Activated T-cell treated with anti-CD3 and anti-CD28 coated beads, Interleukin-2, amount 50 U/mL, for 24 hours (primary cell): ENCODE results near the gene FIZ1.

Experiments used
- DNase-seq: peaks from one replicate; pipeline ENCODE4 v3.0.0-alpha.2; 2020
- H3K27ac Mint-ChIP-seq: 2 replicates; pipeline ENCODE4 v1.8.0; 2020; ENCODE audit warnings: mild to moderate bottlenecking, mixed read lengths
- H3K27me3 Mint-ChIP-seq: 2 replicates; pipeline ENCODE4 v1.8.0; 2020; ENCODE audit warnings: mixed read lengths
- H3K36me3 Mint-ChIP-seq: 2 replicates; pipeline ENCODE4 v1.8.0; 2020; ENCODE audit warnings: low read depth, mixed read lengths
- H3K4me1 Mint-ChIP-seq: 2 replicates; pipeline ENCODE4 v1.8.0; 2020; ENCODE audit warnings: low read depth, mixed read lengths
- H3K4me3 Mint-ChIP-seq: 2 replicates; pipeline ENCODE4 v1.8.0; 2020; ENCODE audit warnings: mild to moderate bottlenecking, moderate library complexity, mixed read lengths
- H3K9me3 Mint-ChIP-seq: 2 replicates; pipeline ENCODE4 v1.8.0; 2020; ENCODE audit warnings: mixed read lengths

The FIZ1 gene

GRCh38 chr19:55599468-55599841, at the start of gene FIZ1:
FIZ1 (minus strand) TSS chr19:55599517; CDS start chr19:55597865, 1,652 bp downstream.
- Mint-ChIP-seq H3K4me1 (peaks cover 36% of the 10 kb centered on the region), H3K9me3 (peaks cover 4% of the 10 kb centered on the region)
- peak; percentile 98 for DNase-seq

GRCh38 chr19:55648585-55649267, 49.4 kb upstream of the FIZ1 start:
- Mint-ChIP-seq H3K36me3 (peaks cover 57% of the 10 kb centered on the region), H3K27me3 (no peaks in the 10 kb centered on the region), H3K27ac (peak overlapping the region; percentile 80), H3K4me1 (peaks cover 54% of the 10 kb centered on the region), H3K9me3 (no peaks in the 10 kb centered on the region), H3K4me3 (peak overlapping the region; percentile 74)
- DNase-seq: no peak

More at GRCh38 chr19:55599468-55599841, at the start of gene FIZ1:
- peak within 1 kb of the TSS; percentile 97 for H3K4me3 Mint-ChIP-seq
- H3K27ac Mint-ChIP-seq: peak within 1 kb of the TSS; percentile 100
- no peaks in the 10 kb centered on the region for H3K27me3 Mint-ChIP-seq
- H3K36me3 Mint-ChIP-seq: peaks cover 53% of the 10 kb centered on the region

GRCh38 chr19:55647732-55648584, 48.6 kb upstream of the FIZ1 start, which contains the start of gene CCDC106:
CCDC106 (plus strand) TSS chr19:55648212; CDS start chr19:55649047, 835 bp downstream.
- Mint-ChIP-seq H3K4me3 (peak within 1 kb of the TSS; percentile 80), H3K4me1 (peaks cover 57% of the 10 kb centered on the region), H3K27ac (peak within 1 kb of the TSS; percentile 90), H3K9me3 (no peaks in the 10 kb centered on the region), H3K36me3 (peaks cover 63% of the 10 kb centered on the region), H3K27me3 (no peaks in the 10 kb centered on the region)
- peak; percentile 75 for DNase-seq

GRCh38 chr19:55646889-55647731, 47.8 kb upstream of the FIZ1 start:
- H3K4me1 Mint-ChIP-seq: peaks cover 59% of the 10 kb centered on the region

GRCh38 chr19:55645512-55645881, 46.2 kb upstream of the FIZ1 start:
- Mint-ChIP-seq H3K36me3 (peaks cover 64% of the 10 kb centered on the region), H3K9me3 (no peaks in the 10 kb centered on the region), H3K4me3 (peak overlapping the region; percentile 87), H3K27ac (peak overlapping the region; percentile 99), H3K4me1 (peaks cover 57% of the 10 kb centered on the region), H3K27me3 (no peaks in the 10 kb centered on the region)
- DNase-seq: no peak

More at GRCh38 chr19:55646889-55647731, 47.8 kb upstream of the FIZ1 start:
- Mint-ChIP-seq H3K4me3 (peak overlapping the region; percentile 80), H3K36me3 (peaks cover 62% of the 10 kb centered on the region), H3K27me3 (no peaks in the 10 kb centered on the region), H3K9me3 (no peaks in the 10 kb centered on the region), H3K27ac (peak overlapping the region; percentile 90)
- DNase-seq: no peak

GRCh38 chr19:55644842-55645511, 45.7 kb upstream of the FIZ1 start:
- Mint-ChIP-seq H3K4me3 (peak overlapping the region; percentile 87), H3K27ac (peak overlapping the region; percentile 99), H3K4me1 (peaks cover 57% of the 10 kb centered on the region), H3K36me3 (peaks cover 68% of the 10 kb centered on the region), H3K9me3 (no peaks in the 10 kb centered on the region), H3K27me3 (no peaks in the 10 kb centered on the region)
- no peak for DNase-seq

- Mint-ChIP-seq H3K9me3 (no peaks in the 10 kb centered on the region), H3K27ac (peak overlapping the region; percentile 99), H3K4me3 (peak overlapping the region; percentile 87), H3K36me3 (peaks cover 71% of the 10 kb centered on the region), H3K27me3 (no peaks in the 10 kb centered on the region), H3K4me1 (peaks cover 56% of the 10 kb centered on the region)
- no peak for DNase-seq
These were observed 45.0 kb upstream of the FIZ1 start for GRCh38 chr19:55644191-55644833.

GRCh38 chr19:55643887-55644176, 44.5 kb upstream of the FIZ1 start:
- H3K27me3 Mint-ChIP-seq: no peaks in the 10 kb centered on the region
- peaks cover 3% of the 10 kb centered on the region for H3K9me3 Mint-ChIP-seq
- peak overlapping the region; percentile 87 for H3K4me3 Mint-ChIP-seq
- H3K4me1 Mint-ChIP-seq: peaks cover 56% of the 10 kb centered on the region
- H3K36me3 Mint-ChIP-seq: peaks cover 76% of the 10 kb centered on the region
- DNase-seq: no peak
- H3K27ac Mint-ChIP-seq: peak overlapping the region; percentile 99

- H3K27me3 Mint-ChIP-seq: no peaks in the 10 kb centered on the region
- H3K9me3 Mint-ChIP-seq: peaks cover 3% of the 10 kb centered on the region
- DNase-seq: peak; percentile 92
- H3K4me3 Mint-ChIP-seq: peak within 1 kb of the TSS; percentile 87
- H3K4me1 Mint-ChIP-seq: peaks cover 56% of the 10 kb centered on the region
- H3K36me3 Mint-ChIP-seq: peaks cover 79% of the 10 kb centered on the region
- H3K27ac Mint-ChIP-seq: peak within 1 kb of the TSS; percentile 99
These were observed 43.9 kb upstream of the FIZ1 start, which contains the start of gene ZNF581 for GRCh38 chr19:55643003-55643886. ZNF581 (plus strand) TSS chr19:55643649; CDS start chr19:55644572, 923 bp downstream.

- Mint-ChIP-seq H3K4me1 (peaks cover 59% of the 10 kb centered on the region), H3K27ac (peak overlapping the region; percentile 99), H3K4me3 (peak overlapping the region; percentile 87), H3K9me3 (peaks cover 7% of the 10 kb centered on the region), H3K36me3 (peaks cover 82% of the 10 kb centered on the region), H3K27me3 (no peaks in the 10 kb centered on the region)
- peak; percentile 67 for DNase-seq
These were observed 43.1 kb upstream of the FIZ1 start for GRCh38 chr19:55642153-55643002.

- Mint-ChIP-seq H3K4me1 (peaks cover 61% of the 10 kb centered on the region), H3K27me3 (no peaks in the 10 kb centered on the region), H3K36me3 (peaks cover 82% of the 10 kb centered on the region), H3K4me3 (peak overlapping the region; percentile 87), H3K27ac (peak overlapping the region; percentile 94), H3K9me3 (peaks cover 7% of the 10 kb centered on the region)
- no peak for DNase-seq
These were observed 42.3 kb upstream of the FIZ1 start for GRCh38 chr19:55641426-55642152.
